HTR-8/SVneo (cell line): ENCODE results near the gene BORCS5.
"Not testable (repeated sequence)": the region's sequence is repeated elsewhere in the genome, so short reads cannot be mapped to it uniquely, and the experiment has no call there.

Source experiments
- DNase-seq: peaks from one replicate; pipeline ENCODE4 v3.0.0; 2011; ENCODE audit warnings: low spot score, mixed read lengths; ENCODE audit not compliant: insufficient read length
- FAIRE-seq: peaks from 2 replicates; lab custom pipeline; 2011; peaks lifted over from hg19 to GRCh38; lab: Jason Lieb, UNC

The BORCS5 gene

DNA sequence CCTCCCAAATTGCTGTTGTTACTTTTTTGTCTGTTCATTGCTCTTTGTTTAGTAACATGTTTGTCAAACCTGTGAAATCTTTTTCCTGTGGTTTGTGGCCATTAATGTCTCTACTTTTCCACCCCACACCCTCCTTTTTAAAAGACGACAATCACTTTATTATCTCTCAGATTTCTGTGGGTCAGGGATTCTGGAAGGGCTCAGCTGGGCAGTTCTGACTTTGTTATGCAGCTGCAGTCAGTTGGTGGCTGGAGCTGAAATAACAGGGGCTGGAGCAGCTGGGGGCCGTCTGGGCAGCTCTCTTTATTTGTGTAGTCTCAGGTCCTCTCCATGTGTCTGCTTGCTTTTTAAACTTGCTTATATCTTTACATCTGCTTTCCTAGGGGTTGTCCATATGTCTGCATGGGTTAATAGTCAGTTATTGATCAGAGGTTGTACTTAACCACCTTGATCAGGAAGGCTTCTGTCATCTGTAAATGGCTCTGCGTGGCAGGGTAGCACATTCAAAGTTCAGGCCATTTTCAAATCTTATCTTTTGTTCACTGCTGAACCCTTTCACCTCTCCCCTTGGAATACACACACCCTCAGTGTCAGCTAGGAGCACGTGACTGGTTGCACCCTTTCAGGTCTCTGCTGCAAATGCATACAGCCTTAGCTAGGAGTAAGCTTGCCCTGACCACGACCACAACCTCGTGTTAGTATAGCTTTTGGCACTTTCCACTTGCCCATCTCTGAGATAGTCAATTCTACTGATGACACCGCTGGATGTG lies 27.9 kb downstream of the BORCS5 start:
- no peak for FAIRE-seq
- no peak for DNase-seq

DNA sequence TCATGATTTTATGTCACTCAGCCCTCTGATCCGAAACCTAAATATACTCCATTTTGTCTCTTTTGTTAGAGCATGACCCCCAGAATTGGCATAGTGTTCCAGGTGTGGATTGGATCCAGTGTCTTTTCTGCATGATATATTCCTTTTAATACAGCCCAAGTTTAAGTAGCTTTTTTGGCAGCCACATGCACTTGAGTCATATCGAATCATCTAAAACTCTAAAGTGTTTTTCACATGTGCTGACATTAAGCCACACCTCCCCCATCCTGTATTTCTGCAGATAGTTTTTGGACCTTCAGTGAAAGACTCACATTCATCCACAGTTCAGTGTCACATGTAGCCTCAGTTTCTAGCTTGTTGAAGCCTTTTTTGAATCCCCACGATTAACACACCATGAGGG lies 30.6 kb downstream of the BORCS5 start:
- no peak for FAIRE-seq

DNA sequence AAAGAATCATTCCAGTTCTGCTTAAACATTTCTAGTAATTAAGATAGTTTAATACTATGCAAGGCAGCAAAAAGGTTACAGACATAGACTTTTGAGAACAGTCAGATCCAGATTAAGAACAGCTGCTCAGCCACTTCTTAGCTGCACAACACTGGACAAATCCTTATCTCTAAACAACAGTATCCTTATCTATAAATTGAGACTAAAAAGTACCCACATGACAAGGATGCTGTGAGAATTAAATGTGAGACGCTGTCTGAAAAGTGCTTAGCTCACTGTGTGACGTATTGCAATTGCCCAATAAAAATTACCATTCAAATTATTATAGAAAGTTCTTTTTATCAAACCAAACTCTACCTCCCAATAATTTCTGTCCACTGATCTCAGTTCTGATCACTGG lies 35.5 kb downstream of the BORCS5 start:
- FAIRE-seq (no peak), DNase-seq (no peak)

More for the DNA sequence above, 30.6 kb downstream of the BORCS5 start:
- DNase-seq: peak; percentile 10

DNA sequence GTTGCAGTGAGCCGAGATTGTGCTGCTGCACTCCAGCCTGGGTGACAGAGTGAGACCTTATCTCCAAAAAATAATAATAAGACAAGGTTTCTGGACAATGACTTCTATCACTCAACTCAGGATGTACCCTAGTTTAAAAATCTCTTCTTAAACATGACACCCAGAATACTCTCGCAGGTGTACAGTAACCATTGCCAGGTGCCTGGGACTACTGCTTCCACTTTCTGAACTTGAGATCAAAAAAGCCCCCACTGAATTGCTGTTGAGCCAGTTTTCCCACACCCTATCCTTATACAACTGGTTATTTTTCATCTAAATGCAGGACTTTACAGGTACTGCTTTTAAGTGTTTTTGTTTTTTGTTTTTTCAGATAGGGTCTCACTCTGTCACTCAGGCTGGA lies 36.3 kb downstream of the BORCS5 start:
- DNase-seq: no peak
- FAIRE-seq: no peak

DNA sequence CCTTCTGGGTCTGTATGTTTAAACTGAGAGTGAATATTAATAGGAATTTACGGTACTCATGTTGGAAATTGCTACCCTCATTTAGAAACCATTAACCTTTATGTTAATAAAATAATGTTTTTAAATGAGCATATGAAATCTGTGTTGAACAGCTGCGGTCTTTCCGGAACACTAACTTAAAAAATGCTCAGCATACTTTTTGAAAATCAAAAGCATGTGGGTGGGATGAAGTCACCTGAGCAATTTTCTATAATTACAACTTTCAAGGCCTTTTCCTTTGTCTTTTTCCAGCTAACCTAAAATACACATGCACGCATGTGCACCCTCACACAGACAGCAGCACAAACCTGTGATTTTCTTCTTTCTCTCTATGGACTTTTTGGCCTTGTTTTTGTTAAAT lies 39.8 kb downstream of the BORCS5 start:
- no peak for FAIRE-seq
- DNase-seq: no peak

DNA sequence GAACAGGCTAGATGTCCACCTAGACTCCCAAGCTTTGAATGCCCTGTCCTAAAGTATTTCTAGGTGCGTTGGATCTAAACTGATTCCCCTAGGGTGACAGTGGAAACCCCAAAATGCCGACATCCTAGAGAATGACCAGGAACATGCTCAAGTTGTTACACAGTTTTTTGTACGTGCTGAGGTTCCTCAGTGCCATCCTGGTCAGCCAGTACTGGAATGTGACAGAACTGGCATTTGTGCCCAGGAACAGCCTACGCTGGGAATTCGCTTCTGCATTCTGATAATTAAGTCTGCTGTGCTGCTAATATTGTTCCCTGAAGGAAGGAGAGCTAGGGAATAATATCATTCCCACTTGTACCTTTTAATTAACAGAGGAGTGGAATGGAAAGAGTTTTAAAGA lies 40.3 kb downstream of the BORCS5 start:
- DNase-seq (no peak), FAIRE-seq (no peak)

DNA sequence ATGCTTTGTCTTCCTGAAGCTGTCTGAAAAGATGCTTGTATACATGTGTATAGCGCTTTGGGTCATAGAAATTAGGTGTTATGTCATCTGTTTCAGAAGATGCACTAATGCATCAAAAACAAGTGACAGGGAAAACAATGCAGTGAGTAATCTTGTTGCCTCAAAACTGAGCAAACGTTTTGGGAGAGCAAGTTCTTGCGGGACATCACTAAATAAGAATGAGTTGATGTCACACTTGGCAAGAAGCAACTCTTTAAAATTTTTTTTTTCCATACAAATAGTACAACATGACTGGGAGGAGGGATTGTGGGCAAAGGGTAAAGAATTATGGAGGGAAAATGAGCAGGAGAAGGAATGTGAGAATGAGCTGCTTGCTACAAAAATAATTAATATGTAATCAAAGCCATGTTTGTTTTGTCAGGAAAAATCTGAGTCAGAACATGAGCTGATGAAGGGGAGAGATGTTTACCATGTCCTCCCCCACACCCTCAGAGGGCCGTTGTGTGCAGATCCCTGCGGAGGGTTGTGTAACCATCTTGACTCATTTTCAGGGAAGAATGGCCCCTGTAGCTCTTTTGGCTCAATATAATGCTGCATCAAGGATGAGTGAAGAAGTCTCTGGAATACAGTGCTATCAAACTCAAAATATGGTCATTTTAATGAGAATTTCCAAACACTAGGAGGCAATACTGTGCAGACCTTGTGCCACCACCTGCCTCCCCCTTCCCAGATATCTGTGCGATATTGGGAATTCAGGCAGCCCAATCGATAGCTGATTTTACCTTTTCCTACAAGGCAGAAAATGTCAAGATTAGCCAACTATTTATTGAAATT lies 41.4 kb downstream of the BORCS5 start:
- FAIRE-seq (no peak), DNase-seq (peak; percentile 53)

DNA sequence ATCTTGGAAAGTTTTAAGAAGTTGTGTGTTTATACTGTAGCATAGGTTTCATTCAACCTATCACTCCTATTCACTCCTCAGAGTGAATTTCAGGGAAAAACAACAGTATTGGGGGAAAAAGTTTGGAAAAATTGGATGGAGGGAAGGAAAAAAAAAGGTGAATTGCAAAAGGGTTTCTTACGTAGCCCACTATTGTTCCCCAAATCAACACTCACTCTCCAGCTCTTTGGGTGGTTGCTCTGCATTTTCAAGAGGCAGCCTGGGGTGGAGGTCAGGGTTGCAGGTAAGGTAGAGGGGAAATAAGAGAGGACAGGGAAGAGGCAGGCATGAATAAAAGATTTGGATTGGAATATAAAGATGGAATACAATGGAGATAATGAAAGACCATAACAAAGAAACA lies 42.3 kb downstream of the BORCS5 start:
- DNase-seq (no peak), FAIRE-seq (no peak)

DNA sequence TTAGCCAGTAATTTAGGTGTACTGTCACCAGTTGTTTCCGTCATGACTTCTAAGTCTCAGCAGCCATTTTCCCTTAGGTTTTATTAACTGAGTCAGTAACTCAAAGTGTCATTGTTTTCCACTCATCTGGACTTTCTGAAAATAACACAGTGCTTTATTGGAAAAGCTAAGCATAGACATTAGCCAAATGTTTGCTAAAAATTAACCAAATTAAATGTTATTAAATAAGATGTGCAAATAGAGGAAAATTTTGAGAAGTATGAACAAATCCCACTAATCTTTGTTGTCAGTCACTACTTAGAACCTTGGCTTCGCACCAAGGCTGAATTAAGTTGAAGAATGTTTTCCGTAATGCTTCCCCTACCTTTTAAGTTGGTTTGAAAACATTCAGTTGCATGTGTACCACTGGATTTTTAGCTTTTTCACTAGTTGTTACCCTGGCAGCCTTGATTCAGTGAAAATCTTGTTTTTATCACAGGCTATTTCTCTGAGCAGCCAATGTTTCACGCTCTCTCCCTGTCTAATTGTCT lies 43.0 kb downstream of the BORCS5 start:
- FAIRE-seq (no peak), DNase-seq (no peak)

DNA sequence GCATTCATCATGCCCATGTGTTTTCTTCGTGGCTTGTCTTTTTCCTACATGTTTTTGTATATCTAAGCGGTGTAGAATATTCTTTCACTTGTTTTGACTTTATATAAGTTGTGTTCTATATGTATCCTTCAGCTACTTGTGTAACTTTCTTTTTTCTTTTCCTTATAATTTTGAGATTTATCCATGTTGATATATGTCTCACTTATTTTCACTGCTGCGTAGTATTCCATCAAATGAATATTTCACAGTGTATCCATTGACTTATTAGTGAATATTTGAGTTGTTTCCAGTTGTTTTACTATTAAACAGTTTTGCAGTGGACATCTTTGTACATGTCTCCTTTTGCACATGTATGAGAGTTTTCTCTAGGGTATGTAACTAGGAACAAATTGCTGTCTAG lies 43.9 kb downstream of the BORCS5 start:
- FAIRE-seq (no peak), DNase-seq (no peak)

DNA sequence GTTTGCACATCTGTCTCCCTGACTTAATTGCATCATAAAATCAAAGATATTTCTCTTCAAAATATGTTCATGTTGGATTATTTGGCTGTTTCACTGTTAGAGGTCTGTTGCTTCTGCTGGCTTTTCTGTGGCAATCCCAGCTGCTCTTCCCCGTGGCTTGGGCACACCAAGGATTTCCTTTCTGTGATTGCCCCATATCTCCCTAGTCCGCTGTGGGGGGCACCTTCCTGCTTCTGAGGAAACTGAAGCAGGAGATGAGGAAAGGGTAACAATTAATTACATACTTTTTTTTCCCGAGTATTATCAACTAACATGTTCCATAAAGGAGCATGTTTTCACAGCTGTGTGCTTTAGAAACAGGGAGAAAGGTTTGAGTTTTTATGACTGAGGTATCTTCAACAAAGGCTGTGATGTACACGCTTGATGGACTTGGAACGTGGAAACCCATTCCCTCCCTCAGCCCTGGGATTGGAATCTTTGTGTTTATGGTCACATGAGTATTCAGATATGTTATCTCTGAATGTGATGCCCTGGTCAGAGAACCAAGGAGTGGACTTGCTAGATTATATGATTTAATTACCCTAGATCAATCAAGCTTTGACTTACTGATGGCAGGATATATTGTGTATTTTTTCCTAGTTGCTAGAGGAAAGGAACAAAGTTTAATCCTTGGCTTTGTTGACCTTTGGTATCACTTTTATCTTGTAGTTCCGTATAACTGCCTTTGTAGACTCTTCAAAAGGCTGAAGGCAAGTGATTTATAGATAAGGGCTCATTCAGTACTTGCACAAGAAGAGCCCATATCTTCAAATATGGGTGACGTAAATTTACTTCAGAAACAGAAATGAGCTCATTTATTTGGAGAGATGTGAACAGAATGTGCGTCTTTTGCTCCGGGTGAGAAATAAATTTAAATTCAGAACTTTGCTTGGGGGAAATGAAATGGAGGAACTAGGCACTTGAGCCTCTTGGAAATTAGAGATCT lies 46.7 kb downstream of the BORCS5 start:
- DNase-seq (no peak), FAIRE-seq (no peak)

DNA sequence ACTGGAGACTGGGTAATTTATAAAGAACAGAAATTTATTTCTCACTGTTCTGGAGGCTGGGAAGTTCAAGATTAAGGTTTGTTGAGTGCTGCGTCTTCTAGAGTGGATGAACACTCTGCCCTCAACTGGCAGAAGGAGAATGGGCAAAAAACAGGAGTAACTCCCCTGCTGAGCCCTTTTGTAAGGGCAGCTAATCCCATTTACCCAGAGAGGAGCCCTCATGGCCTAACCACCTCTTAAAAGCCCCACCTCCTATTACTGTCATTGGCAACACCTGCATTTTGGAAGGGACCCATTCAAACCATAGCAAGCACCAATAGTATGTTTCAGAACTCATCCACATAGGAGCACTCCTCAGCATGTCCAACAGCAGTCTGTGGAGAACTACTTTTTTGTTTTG lies 47.4 kb downstream of the BORCS5 start:
- no peak for FAIRE-seq
- no peak for DNase-seq

DNA sequence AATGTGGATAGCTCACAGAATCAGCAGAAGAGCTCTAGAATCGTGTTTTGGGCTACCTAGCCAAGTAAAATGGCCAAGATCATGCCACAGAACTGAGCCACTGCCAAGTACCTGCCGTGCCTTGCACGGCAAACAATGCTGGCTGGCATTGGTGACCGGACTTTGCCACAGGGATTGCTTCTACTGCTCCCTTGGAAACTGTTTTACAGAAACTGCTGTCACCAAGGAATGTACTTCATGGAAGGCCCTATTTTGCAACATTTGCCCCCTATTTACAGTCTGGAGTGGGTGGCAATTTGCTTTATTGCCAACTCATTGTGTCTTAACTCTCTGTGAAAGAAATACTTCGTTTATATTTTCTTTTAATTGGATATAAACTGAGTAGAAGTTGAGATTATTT lies 49.0 kb downstream of the BORCS5 start:
- DNase-seq: no peak
- FAIRE-seq: no peak

DNA sequence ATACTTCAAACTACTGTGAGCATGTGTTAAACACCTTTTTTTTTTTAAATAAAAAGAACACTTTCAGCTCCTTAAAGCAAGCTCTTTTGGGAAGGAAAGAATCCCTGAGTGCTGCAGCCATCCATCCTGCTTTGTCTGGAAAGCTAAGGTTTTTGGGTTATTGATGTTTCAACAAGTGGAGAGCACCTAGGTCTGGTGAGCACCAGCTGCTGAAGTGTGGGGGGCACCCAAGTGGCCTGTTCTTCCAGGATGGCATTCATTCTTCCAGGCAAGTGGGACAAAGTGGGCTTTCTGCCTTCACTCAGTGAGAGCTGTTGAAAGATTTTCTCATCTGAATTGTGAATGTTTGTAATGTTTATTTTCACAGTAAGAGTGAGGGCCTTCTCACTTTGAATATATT lies 49.9 kb downstream of the BORCS5 start:
- no peak for FAIRE-seq

DNA sequence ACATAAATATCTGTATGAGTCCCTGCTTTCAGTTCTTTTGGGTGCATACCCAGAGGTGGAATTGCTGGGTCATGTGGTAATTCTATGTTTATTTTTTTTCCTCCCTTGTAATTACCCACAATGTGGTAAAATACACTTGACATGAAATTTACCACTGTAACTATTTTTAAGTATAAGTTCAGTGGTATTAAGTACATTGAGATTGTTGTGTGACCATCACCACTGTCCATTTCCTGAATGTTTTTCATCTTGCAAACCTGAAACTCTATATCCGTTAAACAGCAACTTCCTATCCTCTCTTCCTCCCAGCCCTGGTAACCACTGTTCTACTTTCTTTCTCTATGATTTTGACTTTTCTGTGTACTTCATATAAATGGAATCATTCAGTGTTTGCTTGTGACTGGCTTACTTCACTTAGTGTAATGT lies 51.4 kb downstream of the BORCS5 start:
- DNase-seq: no peak
- no peak for FAIRE-seq

More for the DNA sequence above, 49.9 kb downstream of the BORCS5 start:
- no peak for DNase-seq

DNA sequence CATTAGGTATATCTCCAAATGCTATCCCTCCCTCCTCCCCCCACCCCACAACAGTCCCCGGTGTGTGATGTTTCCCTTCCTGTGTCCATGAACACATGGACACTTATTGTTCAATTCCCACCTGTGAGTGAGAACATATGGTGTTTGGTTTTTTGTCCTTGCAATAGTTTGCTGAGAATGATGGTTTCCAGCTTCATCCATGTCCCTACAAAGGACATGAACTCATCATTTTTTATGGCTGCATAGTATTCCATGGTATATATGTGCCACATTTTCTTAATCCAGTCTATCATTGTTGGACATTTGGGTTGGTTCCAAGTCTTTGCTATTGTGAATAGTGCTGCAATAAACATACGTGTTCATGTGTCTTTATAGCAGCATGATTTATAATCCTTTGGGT lies 52.5 kb downstream of the BORCS5 start:
- not testable (repeated sequence) for FAIRE-seq

DNA sequence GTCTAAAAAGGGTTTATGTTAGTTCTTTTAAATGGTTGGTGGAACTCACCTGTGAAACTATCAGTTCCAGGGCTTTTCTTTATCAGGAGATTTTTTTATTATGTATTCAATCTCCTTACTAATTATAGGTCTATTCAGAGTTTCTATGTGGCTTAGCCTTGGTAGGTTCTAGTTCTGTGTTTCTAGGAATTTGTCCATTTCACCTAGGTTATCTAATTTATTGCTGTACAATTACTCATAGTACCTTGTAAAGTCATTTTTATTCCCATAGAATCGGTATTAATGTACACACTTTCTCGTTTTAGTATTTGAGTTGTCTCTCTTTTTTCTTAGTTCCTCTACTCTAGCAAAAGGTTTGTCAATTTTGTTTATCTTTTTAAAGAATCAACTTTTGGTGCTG lies 59.0 kb downstream of the BORCS5 start:
- FAIRE-seq (no peak), DNase-seq (no peak)

More for the DNA sequence above, 52.5 kb downstream of the BORCS5 start:
- DNase-seq: not testable (repeated sequence)

DNA sequence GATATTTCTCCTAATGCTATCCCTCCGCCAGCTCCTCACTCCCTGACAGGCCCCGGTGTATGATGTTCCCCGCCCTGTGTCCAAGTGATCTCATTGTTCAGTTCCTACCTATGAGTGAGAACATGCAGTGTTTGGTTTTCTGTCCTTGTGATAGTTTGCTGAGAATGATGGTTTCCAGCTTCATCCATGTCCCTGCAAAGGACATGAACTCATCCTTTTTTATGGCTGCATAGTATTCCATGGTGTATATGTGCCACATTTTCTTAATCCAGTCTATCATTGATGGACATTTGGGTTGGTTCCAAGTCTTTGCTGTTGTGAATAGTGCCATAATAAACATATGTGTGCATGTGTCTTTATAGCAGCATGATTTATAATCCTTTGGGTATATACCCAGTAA lies 62.3 kb downstream of the BORCS5 start:
- FAIRE-seq, DNase-seq: not testable (repeated sequence)

DNA sequence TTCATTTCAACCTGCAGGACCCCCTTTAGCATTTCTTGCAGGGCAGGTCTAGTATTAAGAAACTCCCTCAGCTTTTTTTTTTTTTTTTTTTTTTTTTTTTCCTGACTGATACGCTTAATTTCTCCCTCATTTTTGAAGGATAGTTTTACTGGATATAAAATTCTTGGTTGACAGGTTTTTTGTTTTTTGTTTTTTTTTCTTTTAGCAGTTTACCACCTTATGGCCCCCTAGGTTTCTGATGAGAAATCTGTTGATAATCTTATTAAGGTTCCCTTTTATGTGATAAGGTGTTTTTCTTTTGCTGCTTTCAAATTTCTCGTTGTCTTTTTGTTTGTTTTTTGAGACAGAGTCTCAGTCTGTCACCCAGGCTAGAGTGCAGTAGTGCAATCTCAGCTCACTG lies 66.5 kb downstream of the BORCS5 start:
- FAIRE-seq: no peak

DNA sequence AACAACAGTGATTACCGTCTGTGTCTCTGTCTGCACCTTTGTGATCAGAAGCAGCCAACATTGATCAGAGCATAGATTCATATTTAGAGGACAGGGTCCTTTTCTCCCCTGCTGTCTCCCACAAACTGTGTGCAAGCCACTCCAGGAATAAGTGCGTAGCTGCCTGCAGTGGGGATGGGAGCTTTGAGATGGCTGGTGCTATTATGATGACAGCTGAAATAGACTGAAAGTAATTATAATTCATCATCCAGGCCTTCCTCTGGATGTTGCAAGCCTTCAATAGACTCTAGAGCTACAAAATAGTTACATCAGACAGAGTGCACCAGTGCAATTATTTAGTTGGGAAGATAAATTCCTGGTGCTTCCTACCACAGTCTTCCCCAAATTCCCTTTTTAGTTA lies 68.1 kb downstream of the BORCS5 start:
- no peak for FAIRE-seq

More for the DNA sequence above, 66.5 kb downstream of the BORCS5 start:
- DNase-seq: no peak

More for the DNA sequence above, 68.1 kb downstream of the BORCS5 start:
- DNase-seq: no peak
